Duodenal mucosa (tissue), 2 donors: ENCODE data around the gene NDUFA3.

Experiments used
- H3K27ac ChIP-seq: one replicate; pipeline ENCODE4 v1.7.0; 2013; ENCODE audit warnings: low read depth, low read length
- H3K27me3 ChIP-seq, 2 donors: one replicate each; pipeline ENCODE4 v1.7.0; 2013; ENCODE audit warnings: low read length in 2 of 2, control low read depth in 1 of 2; ENCODE audit not compliant: insufficient read depth in 2 of 2, control insufficient read depth in 1 of 2
- H3K36me3 ChIP-seq, 2 donors: one replicate each; pipeline ENCODE4 v1.7.0; 2013; ENCODE audit warnings: low read length in 2 of 2, control low read depth in 1 of 2; ENCODE audit not compliant: insufficient read depth in 2 of 2, control insufficient read depth in 1 of 2
- H3K4me1 ChIP-seq, 2 donors: one replicate each; pipeline ENCODE4 v1.7.0; 2013; ENCODE audit warnings: low read length in 2 of 2, control low read depth in 1 of 2; ENCODE audit not compliant: insufficient read depth in 2 of 2, control insufficient read depth in 1 of 2
- H3K4me3 ChIP-seq, 2 donors: one replicate each; pipeline ENCODE4 v1.7.0; 2013; ENCODE audit warnings: low read length in 2 of 2, low read depth in 1 of 2
- H3K9ac ChIP-seq, 2 donors: one replicate each; pipeline ENCODE4 v1.7.0; 2013; ENCODE audit warnings: low read length in 2 of 2, low read depth in 1 of 2
- H3K9me3 ChIP-seq, 2 donors: one replicate each; pipeline ENCODE4 v1.7.0; 2013; ENCODE audit warnings: low read length in 2 of 2, control low read depth in 1 of 2; ENCODE audit not compliant: control insufficient read depth in 1 of 2

NDUFA3 gene

DNA sequence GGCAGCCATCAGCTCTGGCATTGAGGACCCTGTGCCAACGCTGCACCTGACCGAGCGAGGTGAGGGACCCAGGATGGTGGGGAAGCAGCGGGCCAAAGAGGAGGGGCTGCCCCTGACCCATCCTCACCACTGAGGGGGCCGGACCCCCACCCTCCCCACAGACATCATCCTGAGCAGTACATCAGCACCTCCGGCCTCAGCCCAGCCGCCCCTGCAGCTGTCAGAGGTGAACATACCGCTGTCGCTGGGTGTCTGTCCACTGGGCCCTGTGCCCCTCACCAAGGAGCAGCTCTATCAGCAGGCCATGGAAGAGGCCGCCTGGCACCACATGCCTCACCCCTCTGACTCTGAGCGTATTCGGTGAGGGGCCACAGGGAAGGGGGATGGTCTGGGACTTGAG, 49.6 kb downstream of the NDUFA3 start:
- Histone ChIP-seq H3K36me3 (peaks cover 74 to 92% of the 10 kb centered on the region in 2 donors), H3K9ac (no peak overlapping the region), H3K9me3 (no peaks in the 10 kb centered on the region), H3K27ac (no peak overlapping the region), H3K4me1 (peaks cover 0 to 4% of the 10 kb centered on the region in 2 donors), H3K27me3 (no peaks in the 10 kb centered on the region), H3K4me3 (no peak overlapping the region)

DNA sequence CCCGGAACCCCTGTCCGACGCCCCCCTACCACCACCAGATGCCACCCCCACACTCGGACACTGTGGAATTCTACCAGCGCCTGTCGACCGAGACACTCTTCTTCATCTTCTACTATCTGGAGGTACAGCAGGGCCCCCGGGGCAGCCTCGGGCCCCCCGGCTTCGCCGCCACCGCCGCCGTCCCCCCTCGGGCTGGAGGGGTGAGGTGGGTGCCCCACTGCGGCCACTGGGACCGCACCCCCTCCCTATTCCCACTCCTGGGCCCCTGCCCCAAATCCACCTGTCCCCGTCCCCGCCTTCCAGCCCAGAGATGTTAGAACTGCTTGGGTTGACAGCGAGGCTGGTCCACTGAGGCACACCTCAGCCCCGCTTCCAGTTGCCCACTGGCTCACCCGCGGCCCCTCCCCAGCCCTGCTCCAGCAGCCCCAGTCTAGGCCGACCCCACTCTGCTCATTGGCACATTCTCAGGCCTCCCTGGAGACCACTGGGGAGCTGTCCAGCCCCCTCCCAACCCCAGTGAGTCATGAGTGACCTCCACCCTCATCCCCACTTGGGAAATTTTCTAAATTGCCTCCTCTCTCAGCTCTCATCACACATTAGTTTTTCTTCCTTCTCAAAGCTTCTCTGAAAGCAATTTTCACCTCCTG, 50.3 kb downstream of the NDUFA3 start:
- H3K27ac ChIP-seq: no peak overlapping the region
- no peak overlapping the region for H3K4me3 ChIP-seq
- H3K36me3 ChIP-seq: peaks cover 71 to 92% of the 10 kb centered on the region in 2 donors

DNA sequence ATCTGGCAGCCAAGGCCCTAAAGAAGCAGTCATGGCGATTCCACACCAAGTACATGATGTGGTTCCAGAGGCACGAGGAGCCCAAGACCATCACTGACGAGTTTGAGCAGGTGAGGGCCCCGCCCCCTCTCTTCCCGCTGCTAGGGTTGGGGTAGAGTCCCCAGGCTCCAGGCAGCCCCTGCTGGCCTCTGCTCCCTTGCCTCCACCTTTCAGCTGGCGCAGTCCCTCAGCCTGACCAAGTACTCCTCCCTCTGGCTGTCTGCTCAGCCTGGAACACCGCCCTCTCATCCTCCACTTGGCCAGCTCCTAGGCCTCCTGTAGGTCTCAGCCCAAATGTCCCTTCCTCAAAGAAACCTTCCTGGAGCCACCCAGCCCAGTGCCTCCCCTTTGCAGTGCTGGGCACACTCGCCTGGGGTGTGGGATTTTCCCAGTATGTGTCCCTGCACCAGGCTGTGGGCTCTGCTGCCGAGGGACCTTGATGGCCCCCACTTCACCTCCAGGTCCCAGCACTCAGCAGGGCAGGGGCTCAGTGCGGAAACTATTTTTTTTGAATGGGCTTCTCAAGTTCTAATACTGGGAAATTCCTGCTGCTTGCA, 51.2 kb downstream of the NDUFA3 start:
- Histone ChIP-seq H3K4me3 (no peak overlapping the region), H3K9ac (no peak overlapping the region), H3K27me3 (no peaks in the 10 kb centered on the region), H3K4me1 (peaks cover 10 to 12% of the 10 kb centered on the region in 2 donors), H3K36me3 (peaks cover 73 to 90% of the 10 kb centered on the region in 2 donors), H3K27ac (no peak overlapping the region), H3K9me3 (no peaks in the 10 kb centered on the region)

More for the DNA sequence above, 50.3 kb downstream of the NDUFA3 start:
- Histone ChIP-seq H3K27me3 (no peaks in the 10 kb centered on the region), H3K4me1 (peaks cover 1 to 4% of the 10 kb centered on the region in 2 donors), H3K9ac (no peak overlapping the region), H3K9me3 (no peaks in the 10 kb centered on the region)

DNA sequence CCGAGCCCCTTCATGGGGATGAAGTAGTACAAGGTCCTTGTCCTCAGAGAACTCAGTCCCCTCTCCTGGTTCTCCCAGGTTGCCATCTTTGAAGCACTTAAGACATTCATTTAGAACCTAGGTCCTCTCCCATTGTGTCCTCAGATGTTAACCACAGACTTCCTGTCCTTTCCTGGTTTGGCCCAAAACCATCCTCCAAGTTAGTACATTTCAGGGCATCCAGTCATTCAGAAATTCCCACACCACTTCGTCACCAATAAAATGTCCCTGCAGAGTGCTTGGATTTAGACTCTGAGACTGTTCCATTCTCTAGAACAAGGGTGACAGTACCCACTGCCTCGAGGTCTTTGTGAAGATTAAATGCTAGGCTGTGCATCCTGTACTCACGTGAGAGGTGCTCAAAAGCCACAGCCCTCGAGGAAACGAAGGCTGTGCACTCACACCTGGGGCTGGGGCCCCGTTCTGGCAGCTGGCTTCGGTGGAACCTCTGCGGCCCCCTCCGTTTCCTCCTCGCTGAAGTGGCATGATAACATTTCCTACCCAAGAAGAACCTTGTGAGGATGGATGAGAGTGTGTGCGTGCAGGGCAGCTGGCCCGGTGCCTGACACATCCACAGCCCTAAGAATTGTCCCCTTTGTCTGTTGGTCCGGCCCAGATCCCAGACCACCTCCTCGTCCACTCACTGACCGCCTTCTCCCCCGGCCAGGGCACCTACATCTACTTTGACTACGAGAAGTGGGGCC, 52.1 kb downstream of the NDUFA3 start:
- H3K4me3 ChIP-seq: no peak overlapping the region
- H3K36me3 ChIP-seq: peaks cover 63 to 80% of the 10 kb centered on the region in 2 donors
- H3K9ac ChIP-seq: no peak overlapping the region
- no peak overlapping the region for H3K27ac ChIP-seq
- no peaks in the 10 kb centered on the region for H3K27me3 ChIP-seq
- H3K9me3 ChIP-seq: no peaks in the 10 kb centered on the region
- H3K4me1 ChIP-seq: peaks cover 14% of the 10 kb centered on the region in 2 donors

DNA sequence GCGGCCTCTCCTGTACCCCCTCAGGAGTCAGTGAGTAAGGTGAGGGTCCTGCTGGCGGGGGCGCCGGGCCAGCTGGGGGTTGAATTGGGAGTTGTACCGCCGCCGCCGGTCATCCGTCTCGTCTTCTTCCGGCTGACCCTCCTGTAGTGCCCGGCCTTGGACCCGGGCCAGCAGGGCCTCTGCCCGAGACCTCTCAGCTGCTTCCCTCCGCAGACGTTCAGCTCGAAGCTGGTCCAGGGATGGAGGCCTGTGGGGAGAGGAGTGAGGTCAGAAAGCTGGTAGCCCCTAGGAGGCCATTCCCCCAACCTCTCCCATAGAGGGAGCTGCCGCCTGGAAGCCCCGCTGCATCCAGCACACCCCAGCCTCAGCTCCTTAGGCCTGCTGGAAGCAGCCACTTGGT, 53.0 kb downstream of the NDUFA3 start:
- H3K9ac ChIP-seq: no peak overlapping the region
- no peaks in the 10 kb centered on the region for H3K9me3 ChIP-seq
- peaks cover 56 to 73% of the 10 kb centered on the region in 2 donors for H3K36me3 ChIP-seq
- no peak overlapping the region for H3K27ac ChIP-seq
- peaks cover 21% of the 10 kb centered on the region in 2 donors for H3K4me1 ChIP-seq
- no peaks in the 10 kb centered on the region for H3K27me3 ChIP-seq
- no peak overlapping the region for H3K4me3 ChIP-seq

DNA sequence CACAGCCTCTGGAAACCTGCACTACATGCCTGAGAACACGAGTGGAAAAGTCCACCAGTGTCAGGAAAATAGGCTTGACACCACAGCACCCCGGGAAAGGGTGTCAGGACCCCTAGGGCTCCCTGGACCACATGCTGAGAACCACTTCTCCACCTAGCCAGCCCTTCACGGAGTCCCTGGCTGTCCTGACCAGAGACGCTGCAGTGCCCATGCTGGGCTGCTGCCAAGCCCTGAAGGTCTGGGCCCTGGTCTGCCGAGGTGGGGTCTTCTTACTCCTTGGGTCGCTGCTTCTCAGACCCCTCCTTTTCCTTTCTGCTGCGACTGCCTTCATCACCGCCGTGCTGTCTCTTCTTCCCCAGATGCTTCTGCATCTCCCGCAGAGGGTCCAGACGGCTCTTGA, 53.8 kb downstream of the NDUFA3 start:
- Histone ChIP-seq H3K36me3 (peaks cover 50 to 68% of the 10 kb centered on the region in 2 donors), H3K27ac (no peak overlapping the region), H3K9me3 (no peaks in the 10 kb centered on the region), H3K4me1 (peaks cover 24 to 25% of the 10 kb centered on the region in 2 donors), H3K9ac (no peak overlapping the region), H3K4me3 (no peak overlapping the region), H3K27me3 (no peaks in the 10 kb centered on the region)

DNA sequence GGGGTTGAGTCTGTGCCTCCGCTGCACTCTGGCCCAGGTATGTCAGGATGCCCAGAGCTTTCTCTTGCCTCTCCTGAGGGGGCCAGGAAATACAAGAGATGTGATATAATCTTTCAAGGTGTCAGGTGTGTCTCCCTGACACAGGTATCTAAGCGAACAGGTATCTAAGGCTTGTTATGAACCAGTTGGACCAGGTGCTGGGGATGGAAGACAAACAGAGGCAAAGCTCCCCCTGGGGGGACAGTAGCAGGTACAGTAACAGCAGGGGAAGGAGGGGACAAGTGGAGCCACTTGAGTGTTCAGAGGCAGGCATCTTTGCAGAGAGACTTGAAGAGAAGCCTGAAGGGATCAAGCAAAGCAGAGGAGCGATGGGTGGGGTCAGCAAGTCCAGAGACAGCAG, 54.3 kb downstream of the NDUFA3 start:
- Histone ChIP-seq H3K9me3 (no peaks in the 10 kb centered on the region), H3K9ac (no peak overlapping the region), H3K36me3 (peaks cover 46 to 63% of the 10 kb centered on the region in 2 donors), H3K27me3 (no peaks in the 10 kb centered on the region), H3K27ac (no peak overlapping the region), H3K4me1 (peaks cover 24 to 30% of the 10 kb centered on the region in 2 donors), H3K4me3 (no peak overlapping the region)
